Ascending aorta (tissue), 2 donors: Measurements from ENCODE around the gene PHPT1. TPM values are rescaled to one million over a fixed set of nuclear protein-coding genes. Genes with fewer than 3 reads are reported as not detected.
A peak's percentile ranks its signal among the peaks of the same experiment; 100 is the strongest.

Experiments
- DNase-seq, 2 donors: peaks; one replicate each; pipeline ENCODE4 v3.0.0-alpha.2; 2019; ENCODE audit warnings: low spot score in 2 of 2
- H3K27ac ChIP-seq, 2 donors: fragments of 200-600 bp; sonication (generic); one replicate each; pipeline ENCODE4 v1.5.1; 2016 to 2017; ENCODE audit warnings: mild to moderate bottlenecking in 1 of 2
- H3K27me3 ChIP-seq: fragments of 200-600 bp; sonication (generic); one replicate; pipeline ENCODE4 v1.5.1; 2017
- H3K36me3 ChIP-seq, 2 donors: fragments of 200-600 bp; sonication (generic); one replicate each; pipeline ENCODE4 v1.5.1; 2016
- H3K4me1 ChIP-seq, 2 donors: fragments of 200-600 bp; sonication (generic); one replicate each; pipeline ENCODE4 v1.5.1; 2016 to 2017; ENCODE audit warnings: mild to moderate bottlenecking in 1 of 2
- H3K4me3 ChIP-seq, 2 donors: fragments of 200-600 bp; sonication (generic); one replicate each; pipeline ENCODE4 v1.5.1; 2016 to 2017; ENCODE audit warnings: mild to moderate bottlenecking in 1 of 2
- H3K9me3 ChIP-seq, 2 donors: fragments of 200-600 bp; sonication (generic); one replicate each; pipeline ENCODE4 v1.5.1; 2016
- intact Hi-C: fragments of 100-400 bp; cut with DNase I; formaldehyde crosslinking; loops from one replicate; pipeline ENCODE4 v1.15.1; 2023
- total RNA-seq: library from RNA; depleted of rRNA; stranded (reverse); fragments of >200 nt; gene quantifications from one replicate; pipeline ENCODE4 v1.1.0, GENCODE V29; 2016
- TF ChIP-seq, protein P1 (sequence below), 3 experiments: fragments of 200-600 bp in 2 of 3; fragments of 450-650 bp in 1 of 3; sonication (generic) in 2 of 3; IDR thresholded peaks; one replicate each; pipeline ENCODE4 v1.5.1; 2016 to 2019; ENCODE audit warnings: antibody characterized with exemption in 3 of 3, mild to moderate bottlenecking in 1 of 3, moderate library complexity in 1 of 3

The PHPT1 gene
- total RNA-seq, 1 donor from 2014 or later, result 108 TPM

DNA sequence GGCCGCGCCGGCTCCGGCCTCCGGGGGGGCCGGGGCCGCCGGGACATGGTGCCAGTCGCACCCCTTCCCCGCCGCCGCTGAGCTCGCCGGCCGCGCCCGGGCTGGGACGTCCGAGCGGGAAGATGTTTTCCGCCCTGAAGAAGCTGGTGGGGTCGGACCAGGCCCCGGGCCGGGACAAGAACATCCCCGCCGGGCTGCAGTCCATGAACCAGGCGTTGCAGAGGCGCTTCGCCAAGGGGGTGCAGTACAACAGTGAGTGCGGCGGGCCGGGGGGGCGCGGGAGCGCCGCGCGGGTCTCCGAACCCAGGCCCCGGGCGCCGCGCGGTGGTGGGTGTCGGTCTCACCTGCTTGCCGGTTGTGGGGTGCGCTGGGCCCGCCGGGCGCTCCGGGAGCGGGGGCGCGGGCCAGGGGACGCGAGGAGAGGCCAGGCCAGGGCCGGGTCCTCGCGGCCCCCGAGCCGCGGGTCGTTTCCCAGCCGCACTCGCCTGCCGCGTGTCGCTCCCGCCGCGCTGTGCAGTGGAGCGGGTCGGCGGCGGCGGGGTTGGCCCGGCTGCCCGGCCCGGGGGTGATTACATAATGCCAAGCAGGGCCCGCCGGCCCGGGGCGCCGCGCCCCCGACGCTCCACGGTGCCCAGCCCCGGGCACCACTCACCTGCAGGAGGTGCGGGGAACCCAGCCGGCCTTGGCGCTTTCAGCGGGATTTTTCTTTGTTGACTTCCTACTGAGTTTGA, 41.0 kb upstream of the PHPT1 start:
- TF ChIP-seq, protein P1, sequence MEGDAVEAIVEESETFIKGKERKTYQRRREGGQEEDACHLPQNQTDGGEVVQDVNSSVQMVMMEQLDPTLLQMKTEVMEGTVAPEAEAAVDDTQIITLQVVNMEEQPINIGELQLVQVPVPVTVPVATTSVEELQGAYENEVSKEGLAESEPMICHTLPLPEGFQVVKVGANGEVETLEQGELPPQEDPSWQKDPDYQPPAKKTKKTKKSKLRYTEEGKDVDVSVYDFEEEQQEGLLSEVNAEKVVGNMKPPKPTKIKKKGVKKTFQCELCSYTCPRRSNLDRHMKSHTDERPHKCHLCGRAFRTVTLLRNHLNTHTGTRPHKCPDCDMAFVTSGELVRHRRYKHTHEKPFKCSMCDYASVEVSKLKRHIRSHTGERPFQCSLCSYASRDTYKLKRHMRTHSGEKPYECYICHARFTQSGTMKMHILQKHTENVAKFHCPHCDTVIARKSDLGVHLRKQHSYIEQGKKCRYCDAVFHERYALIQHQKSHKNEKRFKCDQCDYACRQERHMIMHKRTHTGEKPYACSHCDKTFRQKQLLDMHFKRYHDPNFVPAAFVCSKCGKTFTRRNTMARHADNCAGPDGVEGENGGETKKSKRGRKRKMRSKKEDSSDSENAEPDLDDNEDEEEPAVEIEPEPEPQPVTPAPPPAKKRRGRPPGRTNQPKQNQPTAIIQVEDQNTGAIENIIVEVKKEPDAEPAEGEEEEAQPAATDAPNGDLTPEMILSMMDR (IDR thresholded peaks at IDR 0.05), result no peak
- DNase-seq, result no peak
- H3K27ac ChIP-seq, result no peak overlapping the region
- peaks cover 15 to 23% of the 10 kb centered on the region in 2 donors for H3K4me1 ChIP-seq
- H3K9me3 ChIP-seq, result no peaks in the 10 kb centered on the region
- H3K36me3 ChIP-seq, result no peaks in the 10 kb centered on the region
- intact Hi-C loops, result loop anchor here (5.0 kb wide), 2 partner anchors 39 to 134 kb away; partner anchors contain the start of genes FBXW5 and PHPT1
- no peaks in the 10 kb centered on the region for H3K27me3 ChIP-seq
- peak overlapping the region; percentile 97 to 100 for H3K4me3 ChIP-seq

DNA sequence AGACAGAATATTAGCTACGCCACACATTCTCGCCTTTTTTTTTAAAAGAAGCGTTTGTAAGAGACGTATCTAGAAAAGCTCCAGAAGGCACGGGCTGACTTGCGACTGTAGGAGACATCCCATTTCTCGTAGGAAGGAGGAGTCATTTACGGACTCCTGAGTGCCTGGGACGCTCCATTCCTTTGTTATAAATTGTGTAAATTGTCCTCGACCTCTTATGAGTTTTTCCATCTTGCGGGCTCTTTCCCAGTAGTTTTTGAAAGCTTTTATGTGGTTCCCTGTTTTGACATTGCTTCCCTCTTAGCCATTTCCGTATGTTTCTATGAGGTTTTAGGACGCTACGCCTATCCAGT, 40.4 kb upstream of the PHPT1 start:
- Histone ChIP-seq H3K27ac (no peak overlapping the region), H3K27me3 (no peaks in the 10 kb centered on the region), H3K4me1 (peaks cover 15 to 23% of the 10 kb centered on the region in 2 donors), H3K36me3 (no peaks in the 10 kb centered on the region), H3K4me3 (peak overlapping the region; percentile 97 to 100), H3K9me3 (no peaks in the 10 kb centered on the region)
- intact Hi-C loops, result loop anchor here (5.0 kb wide), 2 partner anchors 39 to 134 kb away; partner anchors contain the start of genes FBXW5 and PHPT1
- TF ChIP-seq, protein P1 (IDR thresholded peaks at IDR 0.05), result no peak
- no peak for DNase-seq

DNA sequence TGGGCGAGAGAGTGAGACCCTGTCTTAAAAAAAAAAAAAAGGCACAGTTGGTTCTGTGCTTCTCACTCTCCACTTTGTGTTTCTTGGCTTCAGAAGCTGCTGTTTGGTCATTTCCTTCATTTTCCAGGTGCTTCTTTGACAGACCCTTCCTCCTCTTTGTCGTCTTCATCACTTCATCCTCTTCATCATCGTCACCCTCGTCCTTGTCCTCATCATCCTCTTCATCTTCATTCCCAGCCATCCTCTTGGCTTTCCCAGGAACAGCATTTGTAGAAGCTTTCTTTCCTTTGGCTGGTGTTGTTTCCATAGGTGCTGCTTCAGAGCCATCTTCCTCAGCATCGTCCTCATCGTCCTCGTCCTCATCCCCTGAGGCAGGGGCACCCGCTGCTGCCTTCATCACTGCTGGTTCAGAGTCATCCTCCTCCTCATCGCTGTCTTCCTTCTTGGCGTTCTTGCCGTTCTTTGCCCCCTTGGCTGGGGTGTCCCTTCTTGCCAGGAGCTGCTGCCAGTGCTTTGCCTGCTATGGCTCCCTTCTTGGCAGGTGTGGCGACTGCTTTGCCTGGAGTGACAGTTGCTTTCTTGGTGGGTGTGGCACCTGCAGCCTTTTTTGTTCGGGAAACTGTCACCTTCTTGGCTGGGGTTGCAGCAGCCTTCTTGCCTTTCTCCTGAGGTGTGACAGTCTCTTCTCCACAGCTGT, 34.3 kb upstream of the PHPT1 start:
- H3K4me1 ChIP-seq, result peaks cover 1 to 4% of the 10 kb centered on the region in 2 donors

DNA sequence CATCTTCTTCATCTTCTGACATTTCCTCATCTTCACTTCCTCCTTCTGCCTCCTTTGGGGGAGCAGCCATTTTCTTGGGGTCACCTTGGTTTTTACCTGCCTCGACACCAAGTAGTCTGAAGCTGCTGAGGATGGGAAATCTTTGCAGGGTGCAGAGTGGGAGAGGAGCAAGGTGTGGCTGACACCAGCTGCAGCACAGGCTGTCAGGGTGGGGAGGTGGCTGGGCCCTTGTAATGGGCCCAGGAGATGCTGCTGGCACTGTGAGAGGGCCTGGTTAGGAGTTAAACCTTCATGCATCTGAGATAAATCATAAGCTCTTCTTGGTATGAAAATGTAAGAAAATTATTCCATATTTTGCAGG, 33.8 kb upstream of the PHPT1 start:
- DNase-seq, result no peak
- H3K9me3 ChIP-seq, result no peaks in the 10 kb centered on the region
- H3K4me1 ChIP-seq, result no peaks in the 10 kb centered on the region
- no peak overlapping the region for H3K4me3 ChIP-seq
- no peaks in the 10 kb centered on the region for H3K27me3 ChIP-seq
- H3K27ac ChIP-seq, result no peak overlapping the region
- TF ChIP-seq, protein P1 (IDR thresholded peaks at IDR 0.05), result no peak
- intact Hi-C loops, result no loop called here
- peaks cover 0 to 8% of the 10 kb centered on the region in 2 donors for H3K36me3 ChIP-seq

More for the DNA sequence above, 34.3 kb upstream of the PHPT1 start:
- peaks cover 0 to 8% of the 10 kb centered on the region in 2 donors for H3K36me3 ChIP-seq
- TF ChIP-seq, protein P1 (IDR thresholded peaks at IDR 0.05), result no peak
- DNase-seq, result no peak
- no peak overlapping the region for H3K27ac ChIP-seq
- intact Hi-C loops, result no loop called here
- H3K9me3 ChIP-seq, result no peaks in the 10 kb centered on the region
- no peak overlapping the region for H3K4me3 ChIP-seq
- H3K27me3 ChIP-seq, result no peaks in the 10 kb centered on the region

DNA sequence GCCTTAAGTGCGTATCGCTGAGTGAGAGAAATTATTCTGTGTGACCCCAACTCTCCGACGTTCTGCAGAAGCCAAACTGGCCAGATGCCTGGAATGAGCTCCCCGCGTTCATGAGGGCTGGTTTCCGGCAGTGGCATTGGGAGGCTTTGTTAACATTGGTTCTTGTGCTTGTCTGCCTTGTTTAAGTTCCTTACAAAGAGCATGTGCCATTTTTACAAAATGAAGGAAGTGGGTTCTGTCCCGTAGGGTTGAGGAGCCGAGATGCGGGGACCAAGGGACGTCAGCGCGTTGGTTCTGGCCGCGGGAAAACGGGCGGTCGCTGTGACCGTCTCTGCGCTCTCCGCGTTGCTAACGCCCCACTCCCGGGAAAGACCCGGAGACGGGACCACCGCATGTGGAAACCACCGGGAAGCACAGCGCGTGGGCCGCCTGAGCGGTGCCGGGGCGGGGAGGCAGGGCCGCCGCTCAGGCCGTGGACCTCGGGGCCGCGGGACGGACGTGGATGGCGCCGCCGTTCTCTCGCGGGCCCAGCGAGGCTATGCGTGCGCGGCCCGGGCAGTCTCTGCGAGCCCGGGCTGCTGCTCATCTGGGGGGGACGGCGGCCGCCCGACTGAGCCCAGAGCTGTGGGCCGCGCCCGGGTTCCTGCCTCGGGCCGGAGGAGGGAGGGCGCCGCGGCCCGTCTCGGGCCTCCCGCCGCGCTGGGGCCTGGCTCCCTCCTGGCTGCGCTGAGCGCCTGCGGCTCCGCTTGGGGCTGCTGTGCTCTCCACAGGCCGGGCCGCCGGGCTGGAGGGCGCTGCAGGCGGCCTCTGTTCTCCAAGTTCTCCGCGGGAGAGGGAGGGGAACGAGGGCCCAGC, 28.0 kb upstream of the PHPT1 start:
- Histone ChIP-seq H3K4me3 (peak overlapping the region; percentile 40 to 51), H3K27ac (no peak overlapping the region), H3K9me3 (no peaks in the 10 kb centered on the region), H3K4me1 (peaks cover 0 to 8% of the 10 kb centered on the region in 2 donors), H3K27me3 (no peaks in the 10 kb centered on the region), H3K36me3 (peaks cover 23 to 32% of the 10 kb centered on the region in 2 donors)
- no peak for DNase-seq
- intact Hi-C loops, result no loop called here
- TF ChIP-seq, protein P1 (IDR thresholded peaks at IDR 0.05), result no peak
